Breast epithelium (tissue), 4 donors: ENCODE data around the gene CPT1B. TPM values are rescaled to one million over a fixed set of nuclear protein-coding genes. Genes with fewer than 3 reads are reported as not detected.

ENCODE experiments used
- DNase-seq, 2 donors: peaks; one replicate each; pipeline ENCODE4 v3.0.0-alpha.2; 2019; ENCODE audit warnings: low spot score in 2 of 2
- H3K27ac ChIP-seq, 2 donors: fragments of 200-600 bp; sonication (generic) in 1 of 2; one replicate each; pipeline ENCODE4 v1.5.1; 2016 to 2019; ENCODE audit warnings: mild to moderate bottlenecking in 1 of 2
- H3K27me3 ChIP-seq, 2 donors: fragments of 200-600 bp; sonication (generic) in 1 of 2; one replicate each; pipeline versions ENCODE4 v1.5.1 to v1.6.0; 2017 to 2019; ENCODE audit warnings: control low read depth in 1 of 2, mild to moderate bottlenecking in 1 of 2
- H3K36me3 ChIP-seq: fragments of 200-600 bp; one replicate; pipeline ENCODE4 v1.5.1; 2019
- H3K4me1 ChIP-seq, 2 donors: fragments of 200-600 bp; sonication (generic); one replicate each; pipeline ENCODE4 v1.5.1; 2016 to 2019; ENCODE audit warnings: control low read depth in 1 of 2
- H3K4me3 ChIP-seq, 3 donors: fragments of 200-600 bp; sonication (generic); 1 replicate in 2 of 3; 2 replicates in 1 of 3; pipeline ENCODE4 v1.5.1; 2016 to 2019; ENCODE audit warnings: mild to moderate bottlenecking in 3 of 3, moderate library complexity in 2 of 3
- H3K9me3 ChIP-seq, 2 donors: fragments of 200-600 bp; sonication (generic) in 1 of 2; one replicate each; pipeline ENCODE4 v1.5.1; 2016 to 2019; ENCODE audit warnings: control low read depth in 1 of 2
- CTCF ChIP-seq, 3 donors: fragments of 450-650 bp; IDR thresholded peaks; one replicate each; pipeline ENCODE4 v1.5.1; 2016 to 2017; ENCODE audit warnings: antibody characterized with exemption in 3 of 3, mild to moderate bottlenecking in 3 of 3, moderate library complexity in 3 of 3
- POLR2A ChIP-seq: fragments of 450-650 bp; IDR thresholded peaks from one replicate; pipeline ENCODE4 v1.6.1; 2016; ENCODE audit warnings: antibody characterized with exemption, mild to moderate bottlenecking, moderate library complexity
- POLR2AphosphoS5 ChIP-seq, 3 donors: sonication (generic); formaldehyde crosslinking; IDR thresholded peaks; one replicate each; pipeline ENCODE4 v1.6.1; 2017; ENCODE audit warnings: antibody characterized with exemption in 3 of 3
- intact Hi-C: fragments of 100-400 bp; cut with DNase I; formaldehyde crosslinking; loops from one replicate; pipeline ENCODE4 v1.15.1; 2023; ENCODE audit warnings: low total_unique reads
- total RNA-seq, 3 donors: library from RNA; depleted of rRNA; stranded (reverse); fragments of >200 nt; gene quantifications; one replicate each; pipeline ENCODE4 v1.1.0, GENCODE V29; 2016

CPT1B gene
- total RNA-seq, 3 donors from 2014 or later: 13.6 to 40.0 (median 39.4) TPM

GRCh38 chr22:50531546-50531961 is 46.7 kb downstream of the CPT1B start:
- no peaks in the 10 kb centered on the region for H3K9me3 ChIP-seq
- intact Hi-C loops: no loop called here
- H3K27ac ChIP-seq: peak overlapping the region; percentile 98 to 99
- no peaks in the 10 kb centered on the region for H3K36me3 ChIP-seq
- TF ChIP-seq CTCF (IDR thresholded peaks at IDR 0.05) (no peak), POLR2A (no peak), POLR2AphosphoS5 (IDR thresholded peaks at IDR 0.05) (no peak)
- peaks cover 0 to 2% of the 10 kb centered on the region in 2 donors for H3K4me1 ChIP-seq
- peak overlapping the region; percentile 68 to 84 (median 68) for H3K4me3 ChIP-seq
- DNase-seq: peak; percentile 71 to 72
- H3K27me3 ChIP-seq: no peaks in the 10 kb centered on the region

GRCh38 chr22:50530877-50531545 is 47.2 kb downstream of the CPT1B start:
- Histone ChIP-seq H3K4me3 (peak overlapping the region; percentile 68 to 84 (median 68)), H3K4me1 (peaks cover 0 to 4% of the 10 kb centered on the region in 2 donors), H3K9me3 (no peaks in the 10 kb centered on the region), H3K36me3 (no peaks in the 10 kb centered on the region), H3K27ac (peak overlapping the region; percentile 98 to 99), H3K27me3 (no peaks in the 10 kb centered on the region)
- DNase-seq: peak; percentile 85 to 90
- intact Hi-C loops: loop anchor here (1.0 kb wide), 1 partner anchor 23 kb away; the partner anchor contains the start of gene NCAPH2
- TF ChIP-seq CTCF (IDR thresholded peaks at IDR 0.05): no peak
- TF ChIP-seq POLR2AphosphoS5 (IDR thresholded peaks at IDR 0.05): peak; percentile 17 to 92 (median 80)
- TF ChIP-seq POLR2A: peak; percentile 93

- H3K4me3 ChIP-seq: peak overlapping the region; percentile 68 to 84 (median 68)
- intact Hi-C loops: loop anchor here (1.0 kb wide), 1 partner anchor 22 kb away; the partner anchor contains the start of gene NCAPH2
- H3K9me3 ChIP-seq: no peaks in the 10 kb centered on the region
- no peak for TF ChIP-seq CTCF (IDR thresholded peaks at IDR 0.05)
- no peak for TF ChIP-seq POLR2A
- no peak for TF ChIP-seq POLR2AphosphoS5 (IDR thresholded peaks at IDR 0.05)
- no peak for DNase-seq
- no peaks in the 10 kb centered on the region for H3K27me3 ChIP-seq
- no peaks in the 10 kb centered on the region for H3K36me3 ChIP-seq
- H3K27ac ChIP-seq: peak overlapping the region; percentile 98 to 99
- peaks cover 0 to 4% of the 10 kb centered on the region in 2 donors for H3K4me1 ChIP-seq
Observed at GRCh38 chr22:50530580-50530876, 47.7 kb downstream of the CPT1B start.

GRCh38 chr22:50529897-50530579 is 48.2 kb downstream of the CPT1B start, which contains the start of gene TYMP:
TYMP (minus strand) TSS chr22:50530012; CDS start chr22:50529709, 303 bp downstream.
- Histone ChIP-seq H3K9me3 (no peaks in the 10 kb centered on the region), H3K36me3 (no peaks in the 10 kb centered on the region), H3K4me3 (peak within 1 kb of the TSS; percentile 68 to 84 (median 68)), H3K4me1 (peaks cover 0 to 4% of the 10 kb centered on the region in 2 donors), H3K27me3 (no peaks in the 10 kb centered on the region), H3K27ac (peak within 1 kb of the TSS; percentile 98 to 99)
- DNase-seq: peak; percentile 77 to 84
- intact Hi-C loops: loop anchor here (1.0 to 5.0 kb wide), 2 partner anchors 22 to 52 kb away; partner anchors contain the start of genes CHKB and NCAPH2
- TF ChIP-seq POLR2A (peak; percentile 60), POLR2AphosphoS5 (IDR thresholded peaks at IDR 0.05) (peak; percentile 52 to 94 (median 76)), CTCF (IDR thresholded peaks at IDR 0.05) (peak in 1 of 3 donors; percentile 12)
